ENCODE data around the gene PDE3A. TPM values are rescaled to one million over a fixed set of nuclear protein-coding genes. Genes with fewer than 3 reads are reported as not detected.
A peak's percentile ranks its signal among the peaks of the same experiment; 100 is the strongest.

Gene PDE3A
- total RNA-seq, 1 donor, result 3.9 TPM

GRCh38 chr12:20451761-20452160 lies 83.4 kb downstream of the PDE3A start:
- no peak for TF ChIP-seq CTCF (IDR thresholded peaks at IDR 0.05; ENCODE audit: insufficient read depth, low read depth, low read length)
- peak; percentile 65 for DNase-seq (ENCODE audit: low read depth)
- H3K4me3 ChIP-seq (ENCODE audit: low read depth, low read length), result no peak overlapping the region

GRCh38 chr12:20452496-20453010 lies 84.2 kb downstream of the PDE3A start:
- no peak overlapping the region for H3K4me3 ChIP-seq (ENCODE audit: low read depth, low read length)
- no peak for DNase-seq (ENCODE audit: low read depth)
- TF ChIP-seq CTCF (IDR thresholded peaks at IDR 0.05; ENCODE audit: insufficient read depth, low read depth, low read length), result no peak

DNA sequence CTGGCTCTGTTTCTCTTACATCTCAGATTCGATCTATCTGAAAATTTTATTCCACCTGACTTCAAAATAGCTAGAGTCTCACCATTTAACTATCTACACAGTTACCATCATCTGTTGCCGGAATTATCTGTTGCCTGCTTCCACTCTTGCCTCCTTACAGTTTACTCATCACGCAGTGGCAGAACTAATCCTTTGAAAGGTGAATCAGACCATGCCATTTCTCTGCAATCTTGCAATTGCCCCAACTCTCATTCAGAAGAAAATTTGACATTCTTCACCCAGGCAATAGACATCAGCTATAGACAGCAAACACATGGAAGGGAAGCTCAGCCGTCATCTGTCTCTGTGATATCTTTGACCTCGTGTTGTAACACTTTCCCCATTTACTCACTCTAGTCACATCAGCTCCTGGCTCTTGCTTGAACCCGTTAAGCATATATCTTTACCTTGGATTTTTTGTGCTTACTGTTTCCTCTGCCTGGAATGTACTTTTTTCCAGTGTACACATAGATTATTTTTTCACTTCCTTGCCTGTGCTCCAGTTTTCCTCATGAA lies 85.5 kb downstream of the PDE3A start:
- TF ChIP-seq CTCF (IDR thresholded peaks at IDR 0.05; ENCODE audit: insufficient read depth, low read depth, low read length), result no peak
- H3K4me3 ChIP-seq (ENCODE audit: low read depth, low read length), result no peak overlapping the region
- DNase-seq (ENCODE audit: low read depth), result no peak

DNA sequence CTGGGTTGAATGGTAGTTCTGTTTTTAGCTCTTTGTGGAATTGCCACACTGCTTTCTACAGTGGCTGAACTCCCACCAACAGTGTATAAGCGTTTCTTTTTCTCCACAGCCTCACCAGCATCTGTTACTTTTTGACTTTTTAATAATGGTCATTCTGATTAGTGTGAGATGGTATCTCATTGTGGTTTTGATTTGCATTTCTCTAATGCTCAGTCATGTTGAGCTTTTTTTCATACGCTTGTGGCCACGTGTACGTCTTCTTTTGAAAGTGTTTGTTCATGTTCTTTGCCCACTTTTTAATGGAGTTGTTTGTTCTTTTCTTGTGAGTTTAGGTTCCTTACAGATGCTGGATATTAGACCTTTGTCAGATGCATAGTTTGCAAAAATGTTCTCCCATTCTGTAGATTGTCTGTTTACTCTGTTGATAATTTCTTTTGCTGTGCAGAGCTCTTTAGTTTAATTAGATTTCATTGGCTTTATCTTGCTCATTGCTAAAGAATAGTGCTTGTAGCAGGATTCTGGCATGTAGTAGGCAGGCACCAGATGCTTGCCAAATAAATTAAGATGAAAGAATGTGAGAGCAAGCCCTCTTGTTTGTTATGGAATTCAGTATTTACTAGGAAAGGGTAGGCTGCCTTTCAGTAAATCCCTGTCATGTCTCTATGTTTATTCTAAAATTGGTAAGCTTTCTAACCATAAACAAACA lies 86.8 kb downstream of the PDE3A start:
- peak; percentile 57 for DNase-seq (ENCODE audit: low read depth)
- H3K4me3 ChIP-seq (ENCODE audit: low read depth, low read length), result no peak overlapping the region
- no peak for TF ChIP-seq CTCF (IDR thresholded peaks at IDR 0.05; ENCODE audit: insufficient read depth, low read depth, low read length)

DNA sequence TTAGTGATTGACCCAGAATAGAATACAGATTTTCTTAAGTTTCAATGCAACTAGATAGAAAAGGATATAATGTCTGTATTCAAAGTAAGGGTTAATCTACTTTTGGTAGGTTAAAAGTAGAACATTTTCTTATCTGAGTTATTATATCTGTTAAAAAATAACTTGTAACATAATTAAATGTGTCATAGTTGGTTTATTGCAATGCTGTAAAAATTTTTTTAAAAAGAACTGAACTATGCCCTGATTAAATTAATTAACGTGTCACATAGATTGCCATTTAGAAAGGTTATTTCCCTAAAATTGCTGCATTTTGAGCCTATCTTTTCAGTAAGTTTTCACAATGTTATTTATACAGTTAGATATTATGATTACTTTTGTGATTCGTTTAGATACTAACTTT lies 89.2 kb downstream of the PDE3A start:
- no peak for DNase-seq (ENCODE audit: low read depth)
- H3K4me3 ChIP-seq (ENCODE audit: low read depth, low read length), result no peak overlapping the region
- no peak for TF ChIP-seq CTCF (IDR thresholded peaks at IDR 0.05; ENCODE audit: insufficient read depth, low read depth, low read length)

- DNase-seq (ENCODE audit: low read depth), result no peak
- no peak overlapping the region for H3K4me3 ChIP-seq (ENCODE audit: low read depth, low read length)
- TF ChIP-seq CTCF (IDR thresholded peaks at IDR 0.05; ENCODE audit: insufficient read depth, low read depth, low read length), result no peak
Observed at GRCh38 chr12:20458011-20458410, 89.7 kb downstream of the PDE3A start.
